DOHH2 (cell line): Measurements from ENCODE around the gene SLC12A8.

Source experiments
- CTCF ChIP-seq: fragments of 200-600 bp; sonication (generic); IDR thresholded peaks from one replicate; pipeline ENCODE4 v1.5.1; 2014; ENCODE audit warnings: antibody characterized with exemption, mild to moderate bottlenecking, low read depth, low read length; ENCODE audit not compliant: poor library complexity, severe bottlenecking
- EZH2phosphoT487 ChIP-seq: fragments of 200-600 bp; sonication (generic); IDR thresholded peaks from 2 replicates; pipeline ENCODE4 v1.6.1; 2017; ENCODE audit warnings: borderline replicate concordance, mild to moderate bottlenecking, antibody characterized with exemption, low read length, moderate library complexity, mixed read lengths

GRCh38 chr3:125261031-125261430 lies 48.5 kb upstream of the SLC12A8 start:
- TF ChIP-seq CTCF, result no peak
- no peak for TF ChIP-seq EZH2phosphoT487
